T-helper 2 cell (primary cell): ENCODE measurements around the gene GCHFR.
A peak's percentile ranks its signal among the peaks of the same experiment; 100 is the strongest.

Experiments used
- DNase-seq, 5 experiments: peaks; one replicate each; pipeline versions ENCODE4 v3.0.0 to v3.0.0-alpha.2; 2012 to 2022
- total RNA-seq, 2 donors: gene quantifications; one replicate each; lab custom pipeline; 2026; lab: John Stamatoyannopoulos, UW

Gene GCHFR
- total RNA-seq: 9.4 to 9.8 reads per million in 2 donors

DNA sequence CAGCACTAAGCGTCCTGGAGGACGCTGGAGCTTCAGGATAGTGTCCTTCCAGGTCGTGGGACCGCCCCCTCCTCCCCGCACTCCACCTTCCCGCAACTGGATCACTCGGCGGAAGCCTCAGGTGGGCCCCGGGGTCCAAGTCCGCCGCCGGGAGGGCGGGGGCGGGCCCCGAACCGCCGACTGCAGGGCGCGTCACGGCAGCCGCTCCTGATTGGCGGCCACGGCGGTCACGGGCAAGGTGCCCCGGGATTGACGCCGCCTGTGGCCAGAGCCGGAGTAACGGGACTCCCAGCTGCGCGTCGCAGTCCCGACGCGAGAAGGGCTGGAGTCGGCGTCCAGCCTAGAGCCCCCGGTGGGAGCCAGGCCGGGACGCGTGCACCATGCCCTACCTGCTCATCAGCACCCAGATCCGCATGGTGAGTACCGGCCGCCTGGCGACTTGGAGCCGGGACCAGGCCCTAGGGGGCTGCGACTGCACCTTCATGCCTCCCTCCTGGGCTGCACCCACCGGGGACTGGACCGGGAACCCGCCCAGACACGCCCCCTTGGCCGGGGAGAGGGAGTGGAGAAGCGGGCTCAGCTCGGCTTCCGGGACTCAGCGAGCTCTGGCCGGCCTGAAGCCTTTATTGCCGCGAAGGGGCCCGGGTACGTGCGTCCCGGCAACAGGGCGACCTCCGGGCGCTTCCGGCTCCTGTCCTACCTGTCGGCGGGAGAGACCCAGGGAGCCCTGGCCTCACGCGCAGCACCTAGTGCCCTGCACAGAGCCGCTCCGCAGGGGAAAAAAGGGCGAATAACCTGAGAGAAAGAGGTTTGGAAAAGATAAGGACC lies at the start of gene GCHFR:
Gene GCHFR, plus strand, starts transcription at position 268 of the 828 bp plus-strand sequence. Its CDS starts 113 bp downstream, at position 381.
- DNase-seq: peak; percentile 55 to 78 (median 67)

GRCh38 chr15:40714144-40714543 lies 49.7 kb upstream of the GCHFR start:
- DNase-seq: no peak

GRCh38 chr15:40716165-40716564 lies 47.7 kb upstream of the GCHFR start:
- DNase-seq: no peak

DNA sequence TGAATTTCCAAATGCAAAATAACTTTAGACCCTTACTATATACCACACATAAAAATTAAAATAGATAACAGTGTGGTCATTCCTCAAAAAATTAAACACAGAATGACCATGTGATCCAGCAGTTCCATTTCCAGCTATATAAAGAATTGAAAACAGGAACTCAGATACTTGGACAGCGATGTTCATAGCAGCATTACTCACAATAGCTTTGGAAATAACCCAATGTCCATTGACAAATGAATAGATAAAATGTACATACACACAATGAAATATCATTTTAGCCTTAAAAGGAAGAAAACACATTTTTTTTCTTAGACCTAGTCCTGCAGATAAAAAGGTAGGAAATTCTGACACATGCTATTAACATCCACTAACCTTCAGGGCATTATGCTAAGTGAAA lies 42.2 kb upstream of the GCHFR start:
- no peak for DNase-seq

DNA sequence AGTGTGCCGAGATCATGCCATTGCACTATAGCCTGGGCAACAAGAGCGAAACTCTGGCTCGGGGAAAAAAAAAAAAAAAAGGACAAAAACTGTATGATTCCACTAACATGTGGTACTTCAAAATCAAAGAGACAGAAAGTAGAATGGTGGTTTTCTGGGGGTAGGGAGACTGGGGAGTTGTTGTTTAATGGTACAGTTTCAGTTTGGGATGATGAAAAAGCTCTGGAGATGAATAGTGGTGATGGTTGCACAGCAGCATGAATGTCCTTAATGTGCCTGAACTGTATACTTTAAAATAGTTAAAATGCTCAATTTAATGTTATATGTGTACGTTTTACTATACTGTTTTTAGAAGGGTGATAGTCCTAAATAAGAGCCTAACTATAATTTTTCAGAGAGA lies 41.5 kb upstream of the GCHFR start:
- no peak for DNase-seq

DNA sequence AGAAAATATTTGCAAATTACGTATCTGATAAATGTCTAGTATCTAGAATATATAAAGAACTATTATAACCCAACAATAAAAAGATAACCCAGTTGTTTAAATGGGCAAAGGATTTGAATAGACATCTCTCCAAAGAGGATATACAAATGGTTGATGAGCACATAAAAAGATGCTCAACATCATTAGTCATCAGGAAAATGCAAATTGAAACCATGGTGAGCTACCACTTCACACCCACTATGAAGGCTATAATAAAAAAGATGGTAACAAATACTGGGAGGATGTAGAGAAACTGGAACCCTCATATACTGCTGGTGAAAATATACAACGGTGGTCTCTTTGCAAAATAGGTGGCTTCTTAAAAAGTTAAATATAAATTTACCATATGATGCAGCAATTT lies 40.9 kb upstream of the GCHFR start:
- DNase-seq: no peak

GRCh38 chr15:40723919-40724318 lies 39.9 kb upstream of the GCHFR start:
- DNase-seq: no peak

DNA sequence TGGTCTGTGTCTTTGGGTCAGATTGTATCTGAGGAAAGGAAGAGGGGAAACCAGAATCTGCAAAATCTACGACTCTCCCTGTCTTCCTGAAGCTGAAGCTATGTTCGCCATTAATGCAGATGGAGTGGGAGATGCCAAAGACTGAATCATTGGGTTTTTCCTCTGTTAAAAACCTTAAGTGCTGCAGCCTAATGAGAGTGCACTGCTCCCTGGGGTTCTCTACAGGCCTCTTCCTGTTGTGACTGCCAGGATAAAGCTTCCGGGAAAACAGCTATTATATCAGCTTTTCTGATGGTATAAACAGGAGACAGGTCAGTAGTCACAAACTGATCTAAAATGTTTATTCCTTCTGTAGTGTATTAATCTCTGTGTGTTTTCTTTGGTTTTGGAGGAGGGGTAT lies 32.8 kb upstream of the GCHFR start:
- DNase-seq: no peak

DNA sequence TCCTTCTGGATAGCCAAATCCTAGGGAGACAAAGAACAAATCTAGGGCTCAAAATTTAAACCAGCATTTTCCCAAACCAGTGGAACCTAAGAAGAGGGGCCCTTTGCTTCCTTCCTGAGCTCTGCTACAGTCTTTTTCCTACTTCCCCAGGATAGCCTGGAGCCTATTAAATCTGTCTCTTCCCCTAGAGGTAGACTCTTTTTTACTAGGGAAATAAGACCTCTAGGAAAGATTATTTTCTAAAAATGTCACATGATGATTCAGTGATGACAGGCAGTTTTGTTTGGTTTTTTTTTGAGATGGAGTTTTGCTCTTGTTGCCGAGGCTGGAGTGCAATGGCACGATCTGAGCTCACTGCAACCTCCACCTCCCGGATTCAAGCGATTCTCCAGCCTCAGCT lies 27.3 kb upstream of the GCHFR start:
- no peak for DNase-seq

- no peak for DNase-seq
Measured at GRCh38 chr15:40737048-40737447, 26.8 kb upstream of the GCHFR start.

DNA sequence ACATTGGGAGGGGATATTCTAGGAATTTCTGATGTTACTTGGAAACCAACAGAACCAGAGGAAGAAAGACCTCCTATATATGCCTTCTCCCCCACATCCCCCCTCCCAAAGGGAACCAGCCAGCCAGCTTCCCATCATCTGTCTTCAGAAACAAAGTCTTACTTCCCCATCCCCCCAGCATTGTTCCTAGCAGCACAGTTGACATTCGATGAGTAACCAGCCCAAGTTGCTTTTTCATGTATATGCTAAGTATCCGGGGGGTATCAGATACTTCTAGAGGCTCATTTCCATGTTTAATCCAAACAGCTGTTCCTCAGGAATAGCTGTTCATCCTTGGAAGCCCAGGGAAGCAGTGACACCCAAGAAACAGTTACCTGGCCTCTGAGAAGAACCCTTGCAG lies 24.8 kb upstream of the GCHFR start:
- DNase-seq: no peak

DNA sequence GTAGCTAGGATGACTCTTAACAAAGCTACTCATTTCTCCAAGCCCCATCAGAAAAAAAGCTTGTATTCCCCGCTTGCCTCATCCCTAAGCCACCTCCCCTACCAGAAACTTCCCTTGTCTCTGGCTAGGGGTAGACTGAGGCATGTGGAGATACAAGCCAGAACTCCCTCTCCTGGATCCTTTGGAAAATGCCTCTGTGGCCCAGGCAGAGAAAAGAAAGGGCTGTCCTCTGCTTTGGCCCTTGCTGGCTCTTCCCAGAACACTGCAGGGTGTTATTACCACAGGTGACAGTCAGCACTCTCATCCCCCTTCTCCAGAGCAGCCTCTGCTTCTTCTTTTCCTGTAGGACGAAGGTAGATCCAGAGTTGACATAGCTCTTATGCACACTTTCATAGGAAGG lies 24.0 kb upstream of the GCHFR start:
- no peak for DNase-seq

DNA sequence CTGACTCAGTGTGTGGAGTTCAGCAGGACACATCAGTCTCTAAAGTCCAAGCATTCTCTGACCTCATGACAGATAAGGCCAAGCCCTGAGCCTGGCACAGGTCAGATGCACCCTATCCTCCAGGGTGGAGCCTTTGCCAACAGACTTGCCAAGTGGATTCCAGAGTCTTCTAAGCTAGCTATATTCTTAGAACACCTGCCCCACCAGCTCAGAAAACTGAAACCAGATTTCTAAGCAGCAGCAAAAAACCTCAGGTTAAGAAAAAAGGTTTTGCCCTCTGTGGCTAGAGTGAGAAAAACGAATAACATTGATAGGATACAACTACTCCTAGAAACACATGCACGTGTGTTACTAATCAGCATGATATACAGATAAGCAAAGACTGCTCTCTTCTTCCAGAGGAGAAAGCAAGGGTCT lies 20.4 kb upstream of the GCHFR start:
- no peak for DNase-seq

DNA sequence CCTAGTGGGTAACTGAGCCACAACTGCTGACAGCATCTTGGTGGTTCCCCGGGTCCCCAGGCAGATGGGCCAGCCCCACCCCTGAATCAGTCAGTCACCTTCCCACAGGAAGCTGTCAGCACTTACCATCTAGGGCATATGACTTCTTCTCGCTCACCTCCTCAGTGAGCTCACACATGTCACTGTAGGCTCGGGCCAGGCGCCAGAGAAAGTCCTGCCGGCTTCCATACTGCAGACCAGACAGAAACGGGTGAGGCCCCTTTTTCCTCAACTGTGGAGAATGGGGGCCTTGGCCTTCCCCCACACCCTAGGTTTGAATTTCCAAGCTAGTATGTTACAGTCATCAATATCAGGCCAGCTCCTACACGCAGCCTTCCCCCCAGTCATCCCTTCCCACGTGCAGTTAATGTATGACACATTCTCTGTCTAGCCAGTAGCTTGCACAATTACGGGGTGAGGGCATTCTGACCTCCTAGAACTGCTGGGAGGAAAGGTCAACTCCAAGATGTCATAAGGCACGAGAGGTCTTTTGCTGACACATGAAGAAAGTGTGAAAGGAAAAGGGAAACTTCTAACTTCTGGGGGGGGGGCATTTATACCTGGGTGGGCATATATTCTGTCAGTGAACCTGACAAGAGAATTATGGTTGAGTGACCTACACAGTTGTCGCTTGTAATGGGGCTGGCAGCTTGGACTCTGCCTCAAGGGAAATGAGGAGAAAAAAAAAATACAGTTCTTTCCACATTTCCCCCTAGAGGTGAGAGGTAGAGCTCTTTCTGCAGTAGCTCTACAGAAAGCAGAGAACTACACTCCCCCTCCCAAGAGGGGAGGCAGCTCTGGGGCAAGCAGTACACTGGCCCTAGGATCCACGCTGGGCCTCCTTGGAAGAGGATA lies 19.7 kb upstream of the GCHFR start:
- DNase-seq: peak in 4 of 5 experiments; percentile 33 to 84 (median 60)

GRCh38 chr15:40744815-40745152 lies 19.1 kb upstream of the GCHFR start:
- no peak for DNase-seq

DNA sequence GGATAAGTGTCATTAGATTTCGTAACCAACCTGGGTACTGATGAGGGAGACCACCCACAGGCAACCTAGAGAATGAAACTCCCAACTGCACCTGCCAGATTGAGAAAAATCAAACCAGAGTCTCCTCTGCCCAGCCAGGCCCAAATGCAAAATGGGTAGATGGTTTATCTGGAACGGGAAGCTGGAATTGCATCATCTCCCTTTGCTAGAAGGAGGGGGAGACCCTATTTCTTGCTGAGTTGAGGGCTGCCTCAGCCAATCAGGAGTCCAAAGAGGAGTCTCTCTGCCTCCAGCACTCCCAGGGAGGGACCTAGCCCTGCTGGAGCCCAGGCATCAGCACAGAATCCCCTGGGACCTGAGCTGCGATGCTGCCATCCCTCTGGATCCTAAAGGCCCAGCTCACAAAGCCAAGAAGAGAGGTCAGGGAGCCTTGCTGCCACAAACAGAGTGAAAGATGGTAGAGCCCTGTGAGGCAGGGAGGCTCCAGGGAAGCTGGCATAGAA lies 16.9 kb upstream of the GCHFR start:
- no peak for DNase-seq

DNA sequence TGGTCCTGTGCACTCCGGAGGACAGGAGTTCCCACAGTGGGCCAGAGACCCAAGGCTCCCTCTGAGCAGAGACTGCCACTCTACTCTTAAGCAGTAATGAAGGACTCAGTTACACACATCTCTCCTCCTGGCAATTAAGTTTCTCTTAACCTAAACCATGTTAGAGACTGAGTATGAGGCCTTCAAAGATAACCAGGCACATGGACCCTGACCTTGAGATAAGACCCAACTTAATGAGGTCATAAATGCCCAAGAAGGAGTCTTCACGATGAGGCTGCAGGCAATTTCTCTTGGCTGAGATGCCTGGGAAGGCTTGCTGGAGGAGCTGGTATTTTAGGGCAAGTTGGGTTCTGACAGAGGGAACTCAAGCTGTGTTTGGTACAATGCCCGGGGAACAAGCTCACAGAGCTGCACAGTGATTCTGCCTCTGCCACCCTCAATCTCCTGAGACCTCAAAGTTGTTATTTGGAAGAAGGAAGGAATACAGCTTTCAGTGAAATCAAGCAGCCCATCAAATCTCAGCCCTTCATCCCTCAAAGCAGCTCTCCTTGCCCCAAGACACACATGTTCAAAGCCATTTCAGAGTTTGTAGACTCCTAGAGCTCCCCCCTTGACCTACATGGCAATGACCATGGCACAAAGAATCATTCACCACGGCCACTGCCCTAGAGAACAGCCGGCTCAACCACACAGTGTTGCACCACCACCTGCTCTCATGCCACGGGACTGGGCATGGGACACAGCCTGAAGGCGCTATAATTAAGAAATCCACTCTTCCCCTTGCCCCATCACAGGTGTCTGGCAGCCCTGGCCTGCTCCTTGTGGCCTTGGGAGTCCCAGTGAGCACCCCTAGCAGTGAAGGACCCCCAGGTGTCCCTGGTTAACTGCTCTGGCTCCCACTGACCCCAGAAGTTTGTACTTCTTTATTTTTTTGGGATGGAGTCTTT lies 15.9 kb upstream of the GCHFR start:
- DNase-seq: no peak

DNA sequence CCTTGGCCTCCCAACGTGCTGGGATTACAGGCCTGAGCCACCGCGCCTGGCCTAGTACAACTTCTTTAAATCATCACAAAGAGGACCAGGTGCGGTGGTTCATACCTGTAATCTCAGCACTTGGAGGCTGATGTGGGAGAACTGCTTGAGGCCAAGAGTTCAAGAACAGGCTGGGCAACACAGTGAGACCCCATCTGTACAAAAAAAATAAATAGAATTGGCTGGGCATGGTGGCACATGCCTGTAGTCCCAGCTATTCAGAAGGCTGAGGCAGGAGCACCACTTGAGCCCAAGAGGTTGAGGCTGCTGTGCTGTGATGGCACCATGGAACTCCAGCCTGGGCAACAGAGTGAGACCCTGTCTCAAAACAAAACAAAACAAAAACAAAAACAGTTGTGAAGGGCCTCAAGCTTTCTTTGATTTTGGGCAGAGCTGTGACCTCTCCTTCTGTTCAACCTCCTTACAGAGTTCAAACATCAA lies 14.7 kb upstream of the GCHFR start:
- no peak for DNase-seq

DNA sequence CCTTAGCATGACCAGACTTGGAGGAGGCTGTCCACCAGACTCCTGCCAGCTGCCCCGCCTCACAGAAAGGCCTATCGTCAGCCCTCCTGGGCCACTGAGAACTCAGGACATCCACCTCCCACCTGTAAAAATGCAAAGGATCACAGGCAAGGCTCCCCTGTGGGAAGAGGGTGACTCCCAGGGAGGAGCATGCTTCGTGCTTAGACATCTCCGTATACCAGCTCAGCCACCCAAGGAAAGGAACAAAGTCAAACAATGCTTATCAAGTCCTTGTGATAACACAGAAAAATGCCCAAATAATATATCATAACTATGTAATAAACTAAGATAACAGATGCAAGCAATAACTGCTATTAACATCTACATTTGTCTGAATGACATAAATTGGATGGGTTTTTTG lies 13.0 kb upstream of the GCHFR start:
- no peak for DNase-seq

DNA sequence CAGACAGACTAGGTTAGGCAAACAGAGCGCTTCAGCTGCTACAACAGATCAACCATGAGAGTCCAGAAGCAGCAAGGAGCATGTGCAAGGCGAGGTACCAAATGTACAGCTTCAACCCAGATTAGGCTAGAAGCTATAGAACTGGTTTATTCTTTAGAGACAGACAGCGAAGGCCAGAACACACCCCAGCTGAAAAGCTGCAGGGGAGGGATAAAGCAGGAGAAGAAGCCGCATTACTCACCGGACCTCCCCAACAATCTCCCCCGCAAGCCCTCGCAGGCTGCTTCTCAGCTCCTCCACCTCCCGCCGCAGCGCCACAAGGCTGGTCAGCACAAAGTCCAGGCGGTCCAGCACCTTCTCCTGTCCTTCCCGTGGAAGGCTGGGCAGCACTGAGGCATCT lies 12.1 kb upstream of the GCHFR start:
- DNase-seq: no peak

DNA sequence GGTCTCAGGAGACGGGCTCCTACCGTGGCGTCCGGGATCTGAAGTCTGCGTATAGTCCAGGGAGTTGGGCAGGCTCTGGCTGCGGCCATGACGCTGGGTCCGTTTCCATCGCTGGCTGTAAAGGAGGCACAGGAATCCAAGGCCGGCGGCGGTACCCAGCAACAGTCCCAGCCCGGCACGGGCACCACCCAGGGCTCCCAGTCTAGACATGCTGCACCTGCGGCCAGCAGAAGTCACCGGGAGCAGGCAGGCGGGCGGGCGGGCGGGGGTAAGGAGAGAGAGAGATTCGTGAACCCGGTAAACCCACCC lies 9.3 kb upstream of the GCHFR start:
- peak in 1 of 5 experiments; percentile 18 for DNase-seq
